GM19043 (cell line): ENCODE measurements around the gene PITPNM3.

Experiments
- ATAC-seq: cut with Tn5 transposase; IDR thresholded peaks from one replicate; pipeline ENCODE4 v1.9.1; 2021; ENCODE audit warnings: low read depth; ENCODE audit not compliant: unreplicated experiment

PITPNM3 gene

GRCh38 chr17:6452471-6453266, 103.7 kb downstream of the PITPNM3 start:
- no peak for ATAC-seq

DNA sequence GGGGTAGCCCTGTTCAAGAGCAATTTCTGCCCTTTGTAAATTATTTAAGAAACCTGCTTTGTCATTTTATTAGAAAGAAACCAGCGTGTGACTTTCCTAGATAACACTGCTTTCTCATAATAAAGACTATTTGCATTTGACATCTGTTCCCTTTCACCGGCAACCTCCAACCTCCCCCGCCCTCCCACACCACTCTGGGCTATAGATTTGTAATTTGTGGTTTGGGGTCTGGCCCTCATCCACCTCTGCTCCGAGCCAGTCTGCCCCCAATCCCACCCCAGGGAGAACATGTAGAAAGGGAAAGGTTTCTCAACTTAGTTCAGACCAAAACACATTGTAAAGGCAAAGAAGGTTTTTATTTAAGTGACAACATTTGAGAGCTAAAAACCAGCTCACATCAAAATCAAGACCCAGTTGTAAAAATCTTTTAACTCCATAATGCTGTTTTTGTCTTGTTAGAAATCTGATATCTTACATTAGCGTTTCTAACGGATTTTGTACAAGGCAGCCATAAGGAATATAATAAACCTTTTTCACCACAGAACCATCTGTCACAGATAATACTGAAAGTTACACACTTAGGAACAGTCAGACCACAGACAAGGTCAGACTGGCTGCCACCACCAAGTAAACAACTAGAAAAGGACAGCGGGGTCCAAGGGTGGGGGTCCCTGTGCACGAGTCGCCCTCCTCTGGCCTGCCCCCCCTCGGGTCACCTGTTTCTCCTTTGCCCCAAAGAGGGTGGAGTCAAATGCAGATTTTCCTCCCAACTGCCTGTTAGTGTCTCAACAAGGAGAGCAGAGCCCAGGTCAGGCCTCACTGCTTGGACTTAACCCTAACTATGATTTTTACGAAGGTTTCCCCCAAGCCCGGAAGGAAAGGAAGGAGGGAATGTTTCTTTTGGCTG, 105.2 kb downstream of the PITPNM3 start:
- ATAC-seq, result no peak

DNA sequence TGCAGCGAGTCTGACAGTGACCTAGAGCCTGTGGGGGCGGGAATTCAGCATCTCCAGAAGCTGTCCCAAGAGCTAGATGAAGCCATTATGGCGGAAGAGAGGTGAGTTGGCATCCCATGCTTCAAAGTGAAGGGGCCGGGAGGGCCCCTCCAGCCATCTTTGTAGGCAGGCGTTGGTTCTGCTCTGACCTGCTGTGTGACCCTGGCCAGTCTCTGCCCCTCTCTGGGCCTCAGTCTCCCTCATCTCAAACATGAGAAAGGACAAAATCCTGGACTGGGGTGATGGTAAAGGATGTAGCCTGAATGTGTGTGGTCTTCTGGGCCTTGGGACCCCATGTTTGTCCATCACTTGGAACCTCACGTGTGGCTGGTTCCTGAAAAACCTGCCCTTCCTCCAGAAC, 107.0 kb downstream of the PITPNM3 start:
- no peak for ATAC-seq

DNA sequence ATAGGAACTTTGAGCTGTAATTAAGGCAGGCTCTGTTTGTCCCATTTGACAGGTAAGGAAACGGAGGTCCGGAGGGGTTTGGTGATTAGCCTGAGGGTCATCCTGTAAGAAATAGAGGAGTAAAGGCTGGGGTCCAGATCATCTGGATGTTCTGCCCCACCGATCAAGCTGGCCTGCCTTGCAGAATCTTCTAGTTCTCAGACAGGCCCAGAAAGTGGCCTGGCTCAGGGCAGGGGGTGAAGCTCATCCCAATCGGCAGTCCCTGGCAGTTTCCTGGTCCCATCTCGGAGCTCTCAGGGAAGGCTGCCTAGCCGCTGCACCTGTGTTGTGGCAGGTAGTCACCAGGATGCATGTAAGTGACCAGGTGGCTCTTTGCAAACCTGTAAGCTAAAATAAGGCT, 107.9 kb downstream of the PITPNM3 start:
- no peak for ATAC-seq

DNA sequence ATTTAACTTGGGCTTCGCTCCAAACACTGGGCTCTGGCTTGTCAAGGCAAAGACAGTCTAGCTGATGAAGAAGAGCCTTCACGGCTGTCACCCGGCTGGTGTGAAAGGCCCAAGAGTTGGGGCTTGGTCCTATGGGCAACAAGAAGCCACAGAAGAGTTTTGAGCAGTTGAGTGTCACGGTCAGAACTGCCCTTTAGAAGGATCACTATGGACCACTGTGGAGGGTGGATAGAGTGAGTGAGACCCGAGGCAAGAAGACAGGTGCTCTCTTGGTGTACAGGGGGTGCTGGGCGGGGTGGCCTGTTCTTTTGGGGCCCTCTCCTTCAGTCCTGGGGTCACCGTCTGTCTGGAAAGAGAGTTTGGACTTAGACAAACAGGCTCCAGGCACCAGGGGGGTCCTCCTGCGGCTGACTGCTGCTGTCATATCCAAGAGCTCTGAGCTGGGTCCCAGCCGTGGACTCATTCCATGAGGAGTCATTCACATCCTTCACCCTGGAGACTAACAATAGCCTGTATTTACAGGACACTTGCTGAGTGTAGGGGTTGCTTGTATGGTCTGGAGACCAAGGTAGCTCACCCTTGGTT, 109.7 kb downstream of the PITPNM3 start:
- no peak for ATAC-seq

DNA sequence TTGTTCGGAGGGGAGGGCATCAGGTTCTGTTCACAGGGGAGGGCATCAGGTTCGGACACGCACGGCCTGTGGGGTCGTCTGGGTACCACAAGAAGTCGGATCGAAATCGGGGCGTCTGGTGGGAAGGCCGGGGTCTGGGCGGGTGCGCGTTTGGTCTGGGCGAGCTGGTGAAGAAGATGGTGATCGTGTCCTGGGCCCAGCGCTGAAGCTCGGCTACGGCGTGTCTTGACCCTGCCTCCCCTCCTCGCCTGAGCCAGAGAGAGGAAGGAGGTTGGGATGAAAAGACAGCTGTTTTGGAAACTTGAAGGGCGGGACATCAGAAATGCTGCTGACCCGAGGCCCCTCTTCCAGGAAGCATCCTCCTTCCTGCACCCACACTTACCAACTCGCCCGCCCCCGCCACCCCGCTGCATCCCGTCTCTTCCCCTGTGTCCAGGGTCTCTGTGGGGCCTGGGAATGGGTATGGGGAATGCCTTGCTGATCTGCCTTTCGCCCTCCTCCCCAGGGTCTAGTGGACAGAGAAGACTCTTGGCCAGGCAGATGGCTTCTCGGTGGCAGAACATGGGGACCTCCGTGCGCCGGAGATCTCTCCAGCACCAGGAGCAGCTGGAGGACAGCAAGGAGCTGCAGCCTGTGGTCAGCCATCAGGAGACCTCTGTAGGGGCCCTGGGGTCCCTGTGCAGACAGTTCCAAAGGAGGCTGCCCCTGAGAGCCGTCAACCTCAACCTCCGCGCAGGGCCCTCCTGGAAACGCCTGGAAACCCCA, 111.6 kb downstream of the PITPNM3 start:
- no peak for ATAC-seq

DNA sequence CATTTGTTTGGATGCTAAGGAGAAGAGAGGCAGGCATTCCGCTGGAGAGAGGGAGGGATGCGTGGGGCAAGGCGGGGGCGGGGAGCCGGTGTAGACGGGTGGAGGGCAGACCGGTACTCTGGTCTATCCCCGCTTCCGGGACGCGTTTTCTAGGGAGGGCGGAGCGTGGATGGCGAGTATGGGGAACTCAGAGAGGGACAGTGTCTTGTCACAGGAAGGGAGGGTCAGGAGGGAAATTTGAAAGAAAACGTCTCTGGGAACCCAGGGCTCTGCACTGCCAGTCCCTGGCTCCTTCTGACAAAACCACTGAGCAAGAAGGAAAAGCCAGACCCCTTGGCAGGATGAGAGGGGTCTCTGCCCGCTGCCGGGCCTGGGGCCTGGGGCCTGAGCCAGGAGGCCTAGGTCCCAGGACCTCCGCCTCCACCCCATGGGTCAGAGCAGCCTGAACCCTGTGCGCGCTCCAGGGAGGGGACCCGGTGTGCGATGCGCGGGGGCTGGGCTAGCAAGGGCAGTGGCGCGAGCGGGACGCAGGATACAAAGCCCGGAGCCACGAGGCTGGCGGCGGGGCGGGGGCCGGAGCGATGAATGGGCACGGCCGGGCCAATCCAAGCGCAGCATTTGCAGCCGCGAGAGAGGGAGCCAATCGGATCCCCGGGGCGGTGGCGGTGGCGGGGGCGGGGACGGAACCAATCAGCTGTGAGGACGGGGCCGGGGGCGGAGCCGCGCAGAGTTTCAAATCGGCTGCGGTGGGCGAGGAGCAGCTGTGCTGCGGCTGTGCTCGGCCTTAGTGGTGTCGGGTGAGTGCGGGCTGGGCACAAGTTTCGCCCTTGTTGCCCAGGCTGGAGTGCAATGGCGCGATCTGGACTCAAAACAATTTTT, 112.4 kb downstream of the PITPNM3 start, which contains the start of gene PIMREG:
Gene PIMREG, plus strand, starts transcription at position 764 of the 879 bp plus-strand sequence. CDS start 656 bp downstream, outside the sequence.
- ATAC-seq, result peak; percentile 82

DNA sequence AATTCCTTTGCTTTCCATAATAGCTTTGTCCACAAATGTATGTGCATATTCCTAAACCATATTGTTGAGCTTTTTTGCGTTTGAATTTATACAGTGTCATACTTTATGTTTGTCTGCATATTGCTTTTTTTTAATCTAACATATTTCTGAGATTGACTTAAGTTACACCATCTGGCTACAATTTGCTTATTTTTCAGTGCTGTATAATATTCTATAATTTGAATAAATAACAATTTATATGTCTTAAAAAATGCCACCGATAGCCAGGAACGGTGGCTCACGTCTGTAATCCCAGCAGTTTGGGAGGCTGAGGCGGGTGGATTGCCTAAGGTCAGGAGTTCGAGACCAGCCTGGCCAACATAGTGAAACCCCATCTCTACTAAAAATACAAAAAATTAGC, 113.6 kb downstream of the PITPNM3 start:
- ATAC-seq, result no peak

- no peak for ATAC-seq
Measured at GRCh38 chr17:6439951-6440350, 116.4 kb downstream of the PITPNM3 start.

- ATAC-seq, result no peak
Measured at GRCh38 chr17:6437956-6438355, 118.4 kb downstream of the PITPNM3 start.

GRCh38 chr17:6437466-6437865, 118.9 kb downstream of the PITPNM3 start:
- ATAC-seq, result no peak

DNA sequence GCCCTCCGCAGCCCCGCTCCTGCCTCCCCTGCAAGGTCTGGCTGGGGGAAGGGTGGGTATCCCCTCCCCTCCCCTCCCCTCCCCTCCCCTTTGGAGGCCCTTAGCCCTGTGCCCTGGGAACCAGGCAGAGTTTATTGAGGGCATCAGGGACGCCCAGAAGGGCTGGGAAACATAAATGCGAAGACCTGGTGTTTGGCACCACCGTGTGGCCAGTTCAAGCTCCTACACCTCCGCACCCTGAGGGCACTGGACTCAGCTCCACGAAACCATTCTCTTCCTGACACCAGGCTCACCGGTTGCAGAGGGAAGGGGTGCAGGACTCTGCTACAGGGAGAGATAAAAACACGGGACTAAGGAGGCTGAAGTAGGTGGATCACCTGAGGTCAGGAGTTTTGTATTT, 120.4 kb downstream of the PITPNM3 start:
- ATAC-seq, result no peak

DNA sequence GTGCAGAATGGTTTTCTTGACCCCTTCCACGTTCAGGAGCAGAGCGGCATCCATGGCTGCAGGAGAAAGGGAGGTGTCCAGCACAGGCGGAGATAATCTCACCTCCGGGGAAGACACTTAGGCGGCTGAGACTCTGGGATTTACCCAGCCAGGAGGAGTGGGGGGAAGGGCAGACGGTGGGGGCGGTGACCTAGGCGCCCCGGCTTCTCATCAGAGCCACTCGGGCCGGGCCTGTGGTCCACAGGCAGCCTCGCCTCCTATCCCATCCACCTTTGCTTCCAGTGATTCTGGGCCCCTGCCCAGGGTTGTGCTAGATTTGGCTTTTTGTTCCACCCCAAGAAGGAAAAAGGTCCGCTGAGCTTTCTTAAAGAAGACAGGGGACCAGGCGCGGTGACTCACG, 121.3 kb downstream of the PITPNM3 start, which contains the start of gene AIPL1:
Gene AIPL1, minus strand, starts transcription at position 71 of the 400 bp plus-strand sequence. Its CDS starts 17 bp downstream, at position 54.
- no peak for ATAC-seq

DNA sequence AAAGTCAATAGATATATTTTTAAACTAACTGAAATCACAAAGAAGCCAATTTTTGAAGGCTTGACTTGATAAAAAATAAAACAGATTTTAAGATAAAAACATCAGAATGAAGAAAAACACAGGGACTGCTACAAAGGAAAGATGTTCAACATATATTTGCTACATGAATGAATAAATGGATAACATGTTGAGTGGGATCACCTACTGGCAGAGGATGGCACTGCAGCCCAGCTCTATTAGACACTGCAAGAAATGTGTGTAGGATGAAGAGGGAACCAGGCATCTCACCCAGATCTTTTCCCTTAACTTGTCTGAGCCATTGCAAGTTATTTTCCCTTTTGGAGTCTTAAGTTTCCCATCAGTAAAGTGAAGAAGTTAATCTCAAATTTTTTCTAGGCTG, 125.6 kb downstream of the PITPNM3 start:
- no peak for ATAC-seq

GRCh38 chr17:6429266-6429665, 127.1 kb downstream of the PITPNM3 start:
- no peak for ATAC-seq

DNA sequence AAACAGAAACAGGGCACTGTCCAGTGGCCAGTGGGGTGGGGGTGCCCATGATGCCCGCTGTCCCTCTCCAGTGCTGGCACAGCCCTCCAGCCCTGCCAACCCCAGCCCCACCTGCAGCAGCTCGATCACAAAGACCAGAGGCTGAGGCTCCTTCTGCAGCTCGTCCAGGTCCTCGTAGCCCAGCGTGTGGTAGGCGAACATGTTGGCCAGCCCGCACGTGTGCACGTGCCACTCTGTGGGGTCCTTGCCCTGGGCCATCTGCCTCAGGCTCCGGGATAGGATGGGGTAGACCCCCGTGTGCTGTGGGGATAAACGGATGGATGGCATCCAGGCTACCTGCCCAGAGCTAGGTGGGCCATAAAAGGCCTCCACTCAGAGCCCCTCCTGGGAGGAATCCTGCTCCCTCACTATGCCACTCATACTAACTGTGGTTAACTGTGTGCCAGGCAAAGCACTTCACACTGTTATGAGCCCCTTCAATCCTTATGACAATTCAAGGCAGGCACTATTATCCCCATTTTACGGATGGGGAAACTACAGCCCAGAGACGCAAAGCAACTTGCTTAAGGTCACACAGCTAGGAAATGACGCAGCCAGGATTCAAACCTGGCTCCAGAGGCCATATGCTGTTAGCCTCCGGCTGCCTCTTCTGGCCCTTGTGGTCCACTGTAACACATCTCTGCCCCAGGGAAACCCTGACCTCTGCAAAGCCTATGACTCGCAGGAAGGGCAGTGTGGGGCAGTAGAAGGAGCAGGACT, 128.0 kb downstream of the PITPNM3 start:
- no peak for ATAC-seq

- ATAC-seq, result no peak
Measured at GRCh38 chr17:6427279-6427781, 129.0 kb downstream of the PITPNM3 start.

DNA sequence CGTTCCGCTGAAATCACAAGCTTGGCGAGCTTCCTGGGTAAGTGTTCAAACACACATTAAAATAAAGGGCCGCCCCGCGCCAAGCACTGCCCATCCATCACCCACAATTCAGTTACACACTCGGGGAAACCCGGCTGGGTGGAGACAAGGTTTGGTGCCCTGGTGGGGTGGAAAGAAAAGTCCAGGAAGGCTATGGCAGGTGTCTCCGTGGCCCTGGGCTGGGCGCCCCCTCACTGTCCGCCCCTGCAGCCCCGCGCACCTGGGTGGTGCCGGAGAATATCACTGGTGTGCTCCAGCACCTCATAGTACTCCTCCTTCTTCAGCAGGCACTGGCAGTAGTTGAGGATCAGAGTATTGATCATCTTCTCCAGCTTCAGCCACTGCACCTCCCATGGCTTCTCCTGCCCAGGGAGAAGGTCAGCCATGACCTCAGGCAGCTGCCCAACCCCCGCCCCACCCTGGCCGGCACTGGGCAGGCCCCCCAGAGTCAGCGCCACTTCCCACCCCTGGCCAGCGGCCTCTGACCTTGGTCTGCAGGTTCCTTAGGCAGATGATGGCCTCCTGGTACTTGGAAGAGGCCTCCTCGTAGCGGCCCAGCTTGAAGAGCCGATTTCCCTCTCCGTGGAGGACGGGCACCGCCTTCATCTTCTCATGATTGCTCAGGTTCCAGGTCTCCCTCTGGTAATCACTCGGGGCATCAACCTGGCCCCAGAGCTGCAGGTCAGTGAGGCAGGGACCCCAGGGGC, 129.8 kb downstream of the PITPNM3 start:
- ATAC-seq, result no peak
